HEK293T (cell line): ENCODE data around the gene AGMO.

ENCODE experiments used
- CTCF ChIA-PET: fragments of 350-600 bp; formaldehyde crosslinking; extraction: SDS; loops from one replicate; lab custom pipeline; 2021; ENCODE audit warnings: antibody characterized with exemption, inconsistent platforms; lab: Yijun Ruan, JAX
- POLR2A ChIA-PET: fragments of 350-600 bp; formaldehyde crosslinking; extraction: SDS; loops from one replicate; lab custom pipeline; 2020; ENCODE audit warnings: antibody characterized with exemption, inconsistent platforms; lab: Yijun Ruan, JAX
- DNase-seq: peaks from one replicate; pipeline ENCODE4 v3.0.0; 2012; ENCODE audit warnings: mixed read lengths; ENCODE audit errors: extremely low spot score
- ARNT ChIP-seq: fragments of 450-650 bp; IDR thresholded peaks from 2 replicates; pipeline ENCODE4 v1.6.1; 2017; ENCODE audit warnings: mild to moderate bottlenecking
- BHLHE40 ChIP-seq: fragments of 450-650 bp; IDR thresholded peaks from 2 replicates; pipeline ENCODE4 v1.6.1; 2016; ENCODE audit warnings: mild to moderate bottlenecking, moderate library complexity, borderline replicate concordance
- CTBP1 ChIP-seq: fragments of 450-650 bp; IDR thresholded peaks from 2 replicates; pipeline ENCODE4 v1.6.1; 2016; ENCODE audit warnings: borderline replicate concordance
- ELF4 ChIP-seq: fragments of 450-650 bp; IDR thresholded peaks from 2 replicates; pipeline ENCODE4 v1.6.1; 2017; ENCODE audit warnings: antibody characterized with exemption
- FOXA1 ChIP-seq: fragments of 450-650 bp; IDR thresholded peaks from 2 replicates; pipeline ENCODE4 v1.6.1; 2016; ENCODE audit warnings: mild to moderate bottlenecking
- FOXK2 ChIP-seq: fragments of 450-650 bp; IDR thresholded peaks from 2 replicates; pipeline ENCODE4 v1.6.1; 2016; ENCODE audit warnings: mild to moderate bottlenecking
- FOXM1 ChIP-seq: fragments of 450-650 bp; IDR thresholded peaks from 2 replicates; pipeline ENCODE4 v1.6.1; 2017; ENCODE audit warnings: mild to moderate bottlenecking, borderline replicate concordance
- HDGF ChIP-seq: fragments of 450-650 bp; IDR thresholded peaks from 2 replicates; pipeline ENCODE4 v1.6.1; 2017; ENCODE audit warnings: antibody characterized with exemption, borderline replicate concordance
- L3MBTL2 ChIP-seq: fragments of 450-650 bp; conservative IDR thresholded peaks from 2 replicates; pipeline ENCODE4 v1.6.1; 2016; ENCODE audit warnings: mild to moderate bottlenecking
- LEF1 ChIP-seq: fragments of 450-650 bp; IDR thresholded peaks from 2 replicates; pipeline ENCODE4 v1.6.1; 2017; ENCODE audit warnings: mild to moderate bottlenecking, borderline replicate concordance
- NFRKB ChIP-seq: fragments of 450-650 bp; IDR thresholded peaks from 2 replicates; pipeline ENCODE4 v1.6.1; 2016; ENCODE audit warnings: mild to moderate bottlenecking, moderate library complexity
- SP1 ChIP-seq: fragments of 450-650 bp; IDR thresholded peaks from 2 replicates; pipeline ENCODE4 v1.6.1; 2017
- SUZ12 ChIP-seq: fragments of 450-650 bp; IDR thresholded peaks from 2 replicates; pipeline ENCODE4 v1.6.1; 2016; ENCODE audit warnings: mild to moderate bottlenecking
- TARDBP ChIP-seq: fragments of 450-650 bp; IDR thresholded peaks from 2 replicates; pipeline ENCODE4 v1.6.1; 2016
- ZNF384 ChIP-seq: fragments of 450-650 bp; IDR thresholded peaks from 2 replicates; pipeline ENCODE4 v1.6.1; 2016
- TF ChIP-seq, protein P1 (sequence below): fragments of 450-650 bp; IDR thresholded peaks from 2 replicates; pipeline ENCODE4 v1.6.1; 2016

The AGMO gene

DNA sequence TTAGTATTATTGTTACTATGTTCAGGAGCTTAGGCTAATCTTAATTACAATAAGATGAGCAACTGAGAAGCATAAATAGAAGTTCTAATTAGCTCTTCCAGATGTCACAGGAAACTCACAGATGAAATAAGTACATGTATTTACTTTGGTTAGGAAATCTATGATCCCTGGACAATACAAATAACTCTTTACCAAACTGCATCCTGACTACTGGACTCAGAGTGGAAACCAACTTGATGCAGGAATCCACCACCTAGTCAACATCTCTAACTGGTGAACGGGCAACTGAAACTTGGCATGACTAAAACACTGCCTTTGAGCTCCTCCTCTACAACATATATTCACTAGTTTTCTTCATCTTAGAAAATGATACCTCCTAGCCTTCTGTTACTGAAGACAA is 193.2 kb downstream of the AGMO start:
- no peak for DNase-seq
- no peak for TF ChIP-seq BHLHE40
- TF ChIP-seq, protein P1, sequence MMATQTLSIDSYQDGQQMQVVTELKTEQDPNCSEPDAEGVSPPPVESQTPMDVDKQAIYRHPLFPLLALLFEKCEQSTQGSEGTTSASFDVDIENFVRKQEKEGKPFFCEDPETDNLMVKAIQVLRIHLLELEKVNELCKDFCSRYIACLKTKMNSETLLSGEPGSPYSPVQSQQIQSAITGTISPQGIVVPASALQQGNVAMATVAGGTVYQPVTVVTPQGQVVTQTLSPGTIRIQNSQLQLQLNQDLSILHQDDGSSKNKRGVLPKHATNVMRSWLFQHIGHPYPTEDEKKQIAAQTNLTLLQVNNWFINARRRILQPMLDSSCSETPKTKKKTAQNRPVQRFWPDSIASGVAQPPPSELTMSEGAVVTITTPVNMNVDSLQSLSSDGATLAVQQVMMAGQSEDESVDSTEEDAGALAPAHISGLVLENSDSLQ = no peak
- ChIA-PET POLR2A (no interaction called here), CTCF (interaction anchor here (1.0 kb wide), 1 partner anchor 20 kb away, joined by 3 read pairs; no protein-coding TSS in a partner anchor)

DNA sequence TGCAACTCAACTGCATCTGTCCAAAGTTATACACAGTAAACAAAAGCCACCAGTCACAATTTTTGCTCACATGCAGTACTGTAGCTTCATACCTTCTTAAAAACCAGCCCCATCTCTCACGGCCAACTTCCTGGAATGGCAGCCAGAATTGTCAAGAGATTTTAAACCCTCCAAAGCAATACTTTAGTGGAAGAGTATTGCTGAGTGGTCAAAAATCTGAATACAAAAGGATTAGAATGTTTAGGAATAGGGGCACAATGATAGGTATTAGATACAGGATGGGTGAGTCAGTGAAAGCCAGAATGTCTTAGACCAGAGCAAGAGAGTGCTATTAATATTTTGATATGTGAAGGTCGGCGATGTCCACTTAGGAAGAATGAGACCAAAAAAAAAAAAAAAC is 193.9 kb downstream of the AGMO start:
- no peak for DNase-seq
- no peak for TF ChIP-seq HDGF
- ChIA-PET POLR2A (no interaction called here), CTCF (no interaction called here)

DNA sequence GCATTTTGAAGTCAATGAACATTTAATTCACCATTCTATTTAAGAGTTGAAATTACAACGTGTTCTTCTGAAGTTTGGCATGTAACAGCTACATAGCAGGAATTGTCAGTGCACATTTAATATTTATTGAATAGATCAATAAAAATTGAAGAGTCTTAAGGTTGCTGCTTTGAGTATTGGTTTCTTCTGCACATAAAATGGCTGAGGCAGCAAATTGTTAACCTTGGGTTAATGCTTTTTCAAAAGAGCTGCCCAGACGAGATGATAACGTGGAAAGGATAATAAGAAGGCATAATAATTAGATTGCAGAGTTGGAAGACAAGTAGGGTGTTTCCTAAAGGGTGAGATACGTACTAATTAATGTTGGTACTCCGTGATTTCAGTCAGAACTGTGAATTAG is 203.7 kb downstream of the AGMO start:
- POLR2A ChIA-PET = no interaction called here
- CTCF ChIA-PET = no interaction called here

DNA sequence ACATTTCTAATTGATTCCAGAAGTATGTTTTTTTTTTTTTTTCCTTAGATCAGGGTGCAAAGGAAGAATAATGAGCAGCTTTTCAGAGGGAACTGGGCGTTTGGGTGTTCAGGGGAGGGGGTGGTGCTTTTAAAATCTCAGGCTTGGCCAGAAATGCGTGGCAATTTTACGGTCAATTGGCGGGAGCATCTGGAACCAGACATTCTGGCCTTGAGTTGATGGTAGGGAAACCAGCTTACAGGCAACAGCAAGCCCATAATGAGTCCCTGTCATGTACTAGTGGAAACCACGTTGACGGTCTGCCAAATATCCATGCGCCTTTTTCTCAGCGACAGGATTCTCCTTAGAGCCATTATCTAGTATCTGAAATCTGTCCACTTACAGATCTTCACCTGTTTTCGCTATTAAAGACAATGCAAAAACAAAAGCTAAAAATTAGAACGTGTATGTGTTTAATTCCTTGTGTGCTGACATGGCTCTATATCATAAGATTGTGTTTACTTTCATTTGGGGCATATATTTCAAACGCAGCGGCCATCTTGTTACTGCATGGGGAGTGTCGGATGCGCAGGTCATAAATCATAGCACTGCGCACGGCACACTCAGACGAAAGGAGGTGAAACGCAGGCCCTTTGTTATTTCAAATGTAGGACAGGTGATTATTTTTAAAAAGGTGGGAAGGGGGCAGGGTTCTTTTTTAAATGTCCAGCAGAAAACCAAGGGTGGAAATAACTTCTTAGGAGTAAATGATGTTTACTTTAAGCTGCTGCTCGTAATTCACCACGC is 209.2 kb downstream of the AGMO start:
- ChIA-PET POLR2A (no interaction called here), CTCF (interaction anchor here (0.7 kb wide), 1 partner anchor 142 kb away, joined by 8 read pairs; no protein-coding TSS in a partner anchor)
- TF ChIP-seq HDGF (no peak), ZNF384 (no peak), ARNT (no peak), ELF4 (no peak), SUZ12 (no peak), FOXA1 (no peak), LEF1 (no peak), FOXK2 (no peak), TARDBP (no peak), FOXM1 (no peak), BHLHE40 (no peak), NFRKB (no peak), CTBP1 (no peak)
- TF ChIP-seq, protein P1 = no peak
- no peak for DNase-seq

More for the DNA sequence above, 203.7 kb downstream of the AGMO start:
- no peak for TF ChIP-seq ARNT
- no peak for TF ChIP-seq CTBP1
- TF ChIP-seq L3MBTL2 = no peak
- TF ChIP-seq BHLHE40 = no peak
- TF ChIP-seq FOXK2 = no peak
- TF ChIP-seq SP1 = no peak
- no peak for TF ChIP-seq FOXM1
- no peak for TF ChIP-seq HDGF
- no peak for TF ChIP-seq TARDBP
- no peak for TF ChIP-seq FOXA1
- no peak for TF ChIP-seq ZNF384
- TF ChIP-seq ELF4 = no peak
- no peak for DNase-seq

DNA sequence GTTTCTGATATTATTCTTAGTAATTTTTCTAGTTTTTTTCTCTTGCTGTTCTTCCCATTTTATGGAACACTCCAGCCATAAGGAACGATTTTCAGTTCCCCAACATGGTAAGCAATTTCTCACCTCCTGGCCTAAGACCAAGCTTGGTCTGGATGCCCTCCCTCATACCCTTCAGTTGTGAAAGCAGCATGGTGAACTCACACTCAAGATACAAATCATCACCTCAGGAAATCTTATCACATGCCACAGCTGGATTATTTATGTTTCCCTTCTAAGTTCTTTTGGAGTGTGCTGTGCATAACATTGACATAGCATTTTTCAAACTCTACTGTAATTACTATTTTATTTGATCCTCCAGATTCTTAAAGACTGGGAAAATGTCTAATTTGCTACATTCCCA is 216.6 kb downstream of the AGMO start:
- POLR2A ChIA-PET = no interaction called here
- TF ChIP-seq ELF4 (no peak), FOXK2 (no peak), TARDBP (no peak), FOXM1 (no peak), ZNF384 (no peak), ARNT (no peak), SUZ12 (no peak)
- DNase-seq = no peak
- CTCF ChIA-PET = no interaction called here

DNA sequence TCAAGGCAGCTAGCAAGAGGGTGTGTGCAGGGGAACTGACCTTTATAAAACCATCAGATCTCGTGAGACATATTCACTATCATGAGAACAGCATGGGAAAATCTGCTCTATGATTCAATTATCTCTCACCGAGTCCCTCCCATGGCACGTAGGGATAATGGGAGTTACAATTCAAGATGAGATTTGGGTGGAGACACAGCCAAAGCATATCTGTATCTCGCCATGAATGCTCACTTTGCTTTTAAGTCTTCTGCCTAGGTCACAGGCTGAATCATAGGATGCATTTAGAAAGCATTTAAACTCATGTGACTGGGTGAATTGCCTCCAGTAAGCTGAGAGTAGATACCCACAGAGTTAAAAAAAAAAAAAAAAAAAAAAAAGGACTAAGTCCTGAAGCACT is 220.0 kb downstream of the AGMO start:
- CTCF ChIA-PET = no interaction called here
- POLR2A ChIA-PET = no interaction called here
- no peak for TF ChIP-seq ZNF384
- TF ChIP-seq FOXM1 = no peak
- no peak for TF ChIP-seq HDGF
- no peak for TF ChIP-seq TARDBP
- TF ChIP-seq SUZ12 = no peak
- TF ChIP-seq FOXK2 = no peak
- no peak for TF ChIP-seq NFRKB
- no peak for TF ChIP-seq SP1
- TF ChIP-seq BHLHE40 = no peak
- no peak for DNase-seq

DNA sequence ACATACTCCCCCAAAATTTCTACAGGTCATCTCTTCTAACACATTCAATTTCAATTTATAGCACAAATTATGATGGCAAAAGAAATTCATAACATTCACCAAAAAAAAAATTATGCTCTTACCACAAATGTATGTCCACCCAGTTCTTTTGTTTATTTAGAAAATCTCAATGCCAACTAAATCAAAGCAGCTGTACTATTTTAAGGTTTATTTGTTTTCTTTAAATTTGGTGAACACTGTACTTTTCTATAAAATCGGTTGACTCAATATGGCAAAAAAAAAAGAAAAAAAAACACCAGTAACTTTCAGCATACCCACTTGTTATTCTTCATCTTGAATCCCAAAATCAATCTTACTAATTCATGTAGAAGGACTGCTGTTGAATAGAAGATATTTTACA is 225.7 kb downstream of the AGMO start:
- ChIA-PET POLR2A (no interaction called here), CTCF (no interaction called here)
- DNase-seq = no peak
- TF ChIP-seq FOXK2 = no peak
- no peak for TF ChIP-seq L3MBTL2
- no peak for TF ChIP-seq HDGF
- TF ChIP-seq SP1 = no peak
- no peak for TF ChIP-seq NFRKB
- TF ChIP-seq SUZ12 = no peak
- no peak for TF ChIP-seq ZNF384
- TF ChIP-seq CTBP1 = no peak
- TF ChIP-seq FOXM1 = no peak
- TF ChIP-seq ARNT = no peak
- no peak for TF ChIP-seq BHLHE40
- TF ChIP-seq LEF1 = no peak
- TF ChIP-seq, protein P1 = no peak
- TF ChIP-seq FOXA1 = no peak
- TF ChIP-seq ELF4 = no peak
- TF ChIP-seq TARDBP = no peak
